ENCODE measurements around the gene NSL1.
A peak's percentile ranks its signal among the peaks of the same experiment; 100 is the strongest.
"Not testable (repeated sequence)": the region's sequence is repeated elsewhere in the genome, so short reads cannot be mapped to it uniquely, and the experiment has no call there.

Gene NSL1, protein sequence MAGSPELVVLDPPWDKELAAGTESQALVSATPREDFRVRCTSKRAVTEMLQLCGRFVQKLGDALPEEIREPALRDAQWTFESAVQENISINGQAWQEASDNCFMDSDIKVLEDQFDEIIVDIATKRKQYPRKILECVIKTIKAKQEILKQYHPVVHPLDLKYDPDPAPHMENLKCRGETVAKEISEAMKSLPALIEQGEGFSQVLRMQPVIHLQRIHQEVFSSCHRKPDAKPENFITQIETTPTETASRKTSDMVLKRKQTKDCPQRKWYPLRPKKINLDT

DNA sequence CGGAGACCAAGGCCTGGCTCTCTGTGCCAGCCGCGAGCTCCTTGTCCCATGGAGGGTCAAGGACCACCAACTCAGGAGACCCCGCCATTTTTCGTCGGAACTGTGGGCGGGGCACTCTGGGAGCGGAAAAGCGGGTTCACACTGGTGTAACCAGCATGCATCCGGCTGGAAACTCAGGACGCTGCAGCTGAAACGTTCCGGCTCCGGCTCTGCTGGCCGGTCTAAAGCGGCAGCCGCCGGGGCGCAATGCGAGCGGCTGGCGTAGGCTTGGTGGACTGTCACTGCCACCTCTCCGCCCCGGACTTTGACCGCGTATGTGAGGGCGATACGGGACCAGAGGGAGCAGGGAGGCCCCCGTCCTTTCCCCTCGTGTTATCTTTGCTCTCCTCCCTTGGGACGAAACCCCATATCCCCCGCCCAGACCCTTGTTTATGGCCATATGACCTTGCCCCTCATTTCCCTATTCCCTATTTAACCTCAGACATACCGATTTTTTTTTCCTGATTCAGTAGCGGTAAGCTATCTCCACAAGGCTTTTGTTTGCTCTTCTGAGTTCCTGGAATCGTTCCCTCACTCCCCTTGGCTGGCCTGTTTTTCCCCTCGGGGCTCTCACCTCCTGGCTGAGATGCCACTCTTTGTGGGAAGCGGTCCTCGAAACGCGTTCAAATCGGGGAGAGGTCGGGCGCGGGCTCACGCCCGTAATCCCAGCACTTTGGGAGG, at the start of gene NSL1, which contains the start of gene TATDN3:
TSS of gene NSL1 (minus strand) at position 102 of the 720 bp plus-strand sequence. CDS start at position 88, 14 bp downstream.
TSS of gene TATDN3 (plus strand) at position 219 of the 720 bp plus-strand sequence. CDS start at position 247, 28 bp downstream.
- peak; percentile 87 for DNase-seq

DNA sequence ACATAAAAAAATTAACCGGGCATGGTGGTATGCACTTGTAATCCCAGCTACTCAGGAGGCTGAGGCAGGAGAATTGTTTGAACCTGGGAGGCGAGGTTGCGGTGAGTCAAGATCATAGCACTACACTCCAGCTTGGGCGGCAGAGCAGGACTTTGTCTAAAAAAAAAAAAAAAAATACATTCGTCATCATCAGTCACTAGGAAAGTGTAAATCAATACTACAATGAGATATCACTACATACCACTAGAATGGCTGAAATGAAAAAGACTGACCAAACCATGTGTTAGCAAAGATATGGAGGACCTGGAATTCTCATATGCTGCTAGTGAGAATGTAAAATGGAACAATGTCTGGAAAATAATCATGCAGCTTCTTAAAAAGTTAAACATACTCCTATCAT, 46.6 kb upstream of the NSL1 start:
- DNase-seq: no peak

DNA sequence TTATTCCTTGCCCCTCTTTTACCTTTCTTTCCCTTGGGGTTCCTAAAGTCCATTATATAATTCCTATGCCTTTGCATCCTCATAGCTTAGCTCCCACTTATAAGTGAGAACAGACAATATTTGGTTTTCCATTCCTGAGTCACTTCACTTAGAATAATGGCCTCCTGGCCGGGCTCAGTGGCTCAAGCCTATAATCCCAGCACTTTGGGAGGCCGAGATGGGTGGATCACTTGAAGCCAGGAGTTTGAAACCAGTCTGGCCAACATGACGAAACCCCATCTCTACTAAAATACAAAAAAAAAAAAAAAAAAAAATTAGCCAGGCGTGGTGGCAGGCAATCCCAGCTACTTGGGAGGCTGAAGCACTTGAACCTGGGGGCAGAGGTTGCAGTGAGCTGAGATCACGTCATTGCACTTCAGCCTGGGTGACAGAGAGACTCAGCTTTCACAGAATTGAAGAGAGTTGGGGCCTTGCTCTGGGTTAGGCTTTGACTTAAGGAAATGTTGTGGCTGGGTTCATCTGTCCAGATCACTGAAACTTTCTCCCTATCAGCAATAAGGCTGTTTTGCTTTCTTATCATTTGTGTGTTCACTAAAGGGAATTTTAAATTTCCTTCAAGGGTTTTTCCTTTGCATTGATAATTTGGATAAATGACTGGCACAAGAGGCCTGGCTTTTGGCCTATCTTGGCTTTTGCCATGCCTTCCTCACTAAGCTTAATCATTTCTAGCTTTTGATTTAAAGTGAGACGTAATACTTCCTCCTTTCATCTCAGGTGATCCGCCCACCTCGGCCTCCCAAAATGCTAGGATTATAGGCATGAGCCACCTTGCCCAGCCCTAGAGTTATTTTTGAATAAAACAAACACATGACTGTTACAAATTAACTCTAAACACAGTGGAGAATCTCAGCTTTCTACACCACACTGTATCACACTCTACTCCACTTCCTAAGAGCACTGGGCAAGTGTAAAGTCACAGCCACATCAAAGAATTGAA, 41.9 kb upstream of the NSL1 start:
- not testable (repeated sequence) for DNase-seq

DNA sequence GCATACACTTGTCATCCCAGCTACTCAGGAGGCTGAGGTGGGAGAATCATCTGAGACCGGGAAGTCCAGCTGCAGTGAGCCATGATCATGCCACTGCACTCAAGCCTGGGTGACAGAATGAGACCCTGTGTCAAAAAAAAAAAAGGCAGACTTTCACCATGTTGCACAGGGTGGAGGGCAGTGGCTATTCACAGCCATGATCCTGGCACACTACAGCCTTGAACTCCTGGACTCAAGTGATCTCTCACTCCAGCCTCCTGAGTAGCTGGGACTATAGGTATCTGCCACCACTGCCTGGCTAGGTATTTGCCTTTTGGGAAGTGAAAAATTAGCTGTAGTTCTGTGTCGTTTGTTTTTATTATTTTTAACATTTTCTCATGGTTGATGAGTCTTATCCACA, 36.8 kb upstream of the NSL1 start:
- no peak for DNase-seq

DNA sequence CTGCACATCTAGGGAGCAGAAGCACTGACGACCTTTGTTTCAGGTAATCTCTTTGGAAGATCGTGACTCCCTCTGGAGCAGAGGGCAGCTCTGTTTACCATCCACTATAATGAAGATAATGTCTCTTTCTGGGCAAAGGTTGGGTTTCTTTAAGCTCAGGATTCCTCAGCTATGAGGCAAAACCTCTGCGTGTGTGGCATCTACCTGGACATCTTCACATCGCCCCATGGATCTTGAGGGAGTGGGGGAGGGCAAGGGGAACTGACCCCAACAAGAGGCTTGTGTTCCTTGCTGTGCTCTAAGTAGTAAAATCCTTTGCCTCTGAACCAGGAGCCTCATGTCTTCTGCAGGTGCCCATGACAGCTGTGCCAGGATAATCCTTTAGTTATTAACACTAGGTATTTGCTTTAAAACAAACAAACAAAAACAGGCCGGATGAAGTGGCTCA, 36.3 kb upstream of the NSL1 start:
- DNase-seq: no peak

DNA sequence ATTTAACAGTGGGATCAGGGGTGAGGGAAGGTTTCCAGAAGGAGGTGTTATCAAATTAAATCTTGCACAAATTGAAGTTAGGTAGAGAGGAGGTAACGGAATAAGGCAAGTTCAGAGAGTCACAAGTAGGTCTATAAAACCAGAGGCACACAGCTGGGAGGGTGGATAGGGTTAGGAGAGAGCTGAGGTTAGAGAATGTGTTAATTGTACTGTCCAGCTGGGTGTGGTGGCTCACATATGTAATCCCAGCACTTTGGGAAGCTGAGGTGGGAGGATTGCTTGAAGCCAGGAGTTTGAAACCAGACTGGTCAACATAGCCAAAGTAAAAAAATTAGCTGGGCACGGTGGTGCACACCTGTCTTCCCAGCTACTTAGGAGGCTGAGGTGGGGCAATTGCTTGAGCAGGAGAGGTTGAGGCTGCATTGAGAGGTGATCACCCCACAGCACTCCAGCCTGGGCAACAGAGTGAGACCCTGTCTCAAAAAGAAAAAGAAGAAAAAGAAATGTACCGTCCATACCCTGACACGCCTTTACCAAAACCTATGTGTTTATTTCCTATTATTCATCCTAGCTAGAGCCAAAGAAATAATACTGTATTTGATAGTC, 35.7 kb upstream of the NSL1 start:
- no peak for DNase-seq

DNA sequence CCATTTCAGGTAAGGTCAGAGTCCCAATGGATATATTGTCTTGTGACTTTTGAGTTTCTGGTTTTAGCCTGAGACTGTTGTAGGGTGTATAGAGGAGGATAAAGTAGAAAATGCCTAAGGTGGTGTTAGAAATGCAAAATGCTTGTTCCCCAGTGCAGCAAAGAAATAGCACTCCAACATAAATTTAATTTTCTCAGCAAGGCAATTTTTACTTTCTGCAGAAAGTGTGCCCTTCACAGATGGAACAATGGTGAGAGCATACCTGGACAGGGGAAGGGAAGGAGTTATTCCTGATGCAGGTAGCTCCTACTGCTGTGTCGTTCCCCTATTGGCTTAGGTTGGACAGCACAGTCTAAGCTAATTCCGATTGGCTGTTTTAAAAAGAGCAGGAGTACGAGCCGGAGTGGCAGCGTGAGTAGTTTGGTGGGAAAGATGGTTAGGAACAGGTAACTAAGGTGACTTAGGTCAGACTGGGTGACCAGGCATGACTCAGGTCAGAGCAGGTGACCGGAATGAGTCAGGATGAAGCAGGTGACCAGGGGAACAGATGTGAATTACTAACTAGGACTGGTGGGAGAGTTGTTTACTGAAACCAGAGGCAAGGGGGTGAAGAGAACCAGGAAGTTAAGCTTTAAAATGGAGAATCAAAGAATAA, 34.3 kb upstream of the NSL1 start:
- DNase-seq: no peak

DNA sequence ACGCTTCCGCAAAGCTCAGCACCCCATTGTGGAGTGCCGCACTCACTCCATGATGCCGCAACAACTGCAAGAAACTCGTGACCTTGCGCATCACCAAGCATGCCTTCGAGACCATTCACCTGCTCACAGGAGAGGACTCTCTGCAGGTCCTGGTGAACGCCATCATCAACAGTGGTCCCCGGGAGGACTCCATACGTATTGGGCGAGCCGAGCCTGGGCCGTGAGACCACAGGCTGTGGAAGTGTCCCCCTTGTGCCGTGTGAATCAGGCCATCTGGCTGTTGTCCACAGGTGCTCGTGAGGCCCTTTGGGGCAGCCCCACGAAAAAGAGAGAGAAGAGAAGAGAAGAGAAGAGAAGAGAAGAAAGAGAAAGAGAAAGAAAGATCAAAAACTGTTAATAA, 32.6 kb upstream of the NSL1 start:
- no peak for DNase-seq

DNA sequence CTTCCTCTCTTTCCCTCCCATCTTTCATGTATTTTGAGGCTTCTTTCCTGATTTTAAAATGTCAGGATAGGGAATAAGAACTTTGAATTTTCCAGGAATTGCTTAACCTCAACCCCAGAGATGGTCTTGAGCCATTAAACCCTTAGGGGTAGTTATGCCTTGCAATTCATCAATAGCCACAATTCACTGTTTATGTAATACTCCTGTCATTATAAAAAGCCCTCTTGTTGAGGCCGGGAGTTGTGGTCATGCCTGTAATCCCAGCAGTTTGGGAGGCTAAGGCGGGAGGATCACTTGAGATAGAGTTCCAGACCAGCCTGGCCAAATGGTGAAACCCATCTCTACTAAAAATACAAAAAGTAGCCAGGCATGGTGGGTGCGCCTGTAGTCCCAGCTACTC, 31.4 kb upstream of the NSL1 start:
- DNase-seq: no peak

DNA sequence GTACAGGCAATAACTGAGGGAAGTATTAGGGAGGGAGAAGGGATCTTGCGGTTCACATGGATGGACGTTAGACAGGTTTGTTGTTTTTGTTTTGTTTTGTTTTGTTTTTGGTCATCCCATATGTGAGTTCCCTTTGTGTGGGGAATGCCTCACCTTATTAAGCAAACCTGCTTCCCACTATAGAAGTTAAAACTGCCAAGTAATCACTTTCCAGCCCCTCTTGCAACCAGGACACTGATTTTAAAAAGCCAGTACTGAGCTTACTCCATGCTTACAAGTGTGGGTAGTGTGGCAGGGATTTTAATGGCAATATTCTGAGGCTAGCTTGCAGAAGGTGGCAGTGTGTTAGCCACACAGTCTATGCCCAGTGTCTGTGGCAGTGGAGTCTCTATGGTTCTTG, 29.4 kb upstream of the NSL1 start:
- no peak for DNase-seq

DNA sequence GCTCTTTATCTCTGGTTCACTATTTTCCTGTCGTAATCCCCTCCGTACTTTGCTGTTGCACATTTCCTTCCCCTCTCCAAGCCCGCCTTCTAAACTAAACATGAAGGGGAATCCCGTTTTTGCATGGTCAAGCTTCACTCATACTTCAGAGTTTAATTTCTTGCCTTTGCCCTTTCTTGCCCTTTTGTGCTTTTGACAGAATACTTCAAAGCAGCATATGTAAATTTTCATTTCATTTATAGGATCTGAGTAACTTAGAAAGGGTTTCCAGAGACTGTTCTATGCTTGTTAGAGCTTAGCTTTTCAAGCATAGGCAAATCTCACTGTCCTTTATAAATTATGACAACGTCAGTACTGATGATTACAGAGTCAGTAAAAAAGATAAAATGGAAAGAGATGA, 28.1 kb upstream of the NSL1 start:
- no peak for DNase-seq

DNA sequence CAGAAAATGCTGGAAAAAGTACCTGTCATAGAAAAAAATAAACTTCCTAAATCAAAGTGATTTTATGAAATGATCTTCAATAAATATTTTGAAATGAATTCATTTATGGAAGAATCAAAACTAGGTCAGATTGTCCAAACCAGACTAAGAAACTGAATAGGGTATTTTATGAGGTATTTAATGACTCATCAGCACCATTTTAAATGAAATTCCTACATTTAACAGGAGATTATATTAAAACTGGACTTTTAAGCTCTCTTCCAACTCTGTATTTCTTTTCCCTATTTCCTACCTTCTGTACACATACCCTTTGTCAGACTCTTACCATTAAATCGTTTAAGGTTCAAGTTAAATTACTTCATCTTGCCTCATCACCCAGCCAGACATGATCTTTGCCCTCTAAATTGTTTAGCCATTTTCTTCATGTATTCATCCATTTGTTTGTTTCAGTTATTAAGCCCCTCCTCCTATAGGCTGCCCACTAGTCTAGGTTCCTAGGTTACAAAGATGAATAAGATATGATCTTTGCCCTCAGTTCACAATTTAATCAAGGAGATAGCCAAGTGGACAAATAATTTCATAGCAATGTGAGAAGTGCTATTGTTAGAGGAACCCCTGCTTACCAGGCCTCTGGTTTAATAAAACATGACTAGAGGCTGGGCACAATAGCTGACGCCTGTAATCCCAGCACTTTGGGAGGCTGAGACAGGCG, 25.1 kb upstream of the NSL1 start:
- DNase-seq: no peak

DNA sequence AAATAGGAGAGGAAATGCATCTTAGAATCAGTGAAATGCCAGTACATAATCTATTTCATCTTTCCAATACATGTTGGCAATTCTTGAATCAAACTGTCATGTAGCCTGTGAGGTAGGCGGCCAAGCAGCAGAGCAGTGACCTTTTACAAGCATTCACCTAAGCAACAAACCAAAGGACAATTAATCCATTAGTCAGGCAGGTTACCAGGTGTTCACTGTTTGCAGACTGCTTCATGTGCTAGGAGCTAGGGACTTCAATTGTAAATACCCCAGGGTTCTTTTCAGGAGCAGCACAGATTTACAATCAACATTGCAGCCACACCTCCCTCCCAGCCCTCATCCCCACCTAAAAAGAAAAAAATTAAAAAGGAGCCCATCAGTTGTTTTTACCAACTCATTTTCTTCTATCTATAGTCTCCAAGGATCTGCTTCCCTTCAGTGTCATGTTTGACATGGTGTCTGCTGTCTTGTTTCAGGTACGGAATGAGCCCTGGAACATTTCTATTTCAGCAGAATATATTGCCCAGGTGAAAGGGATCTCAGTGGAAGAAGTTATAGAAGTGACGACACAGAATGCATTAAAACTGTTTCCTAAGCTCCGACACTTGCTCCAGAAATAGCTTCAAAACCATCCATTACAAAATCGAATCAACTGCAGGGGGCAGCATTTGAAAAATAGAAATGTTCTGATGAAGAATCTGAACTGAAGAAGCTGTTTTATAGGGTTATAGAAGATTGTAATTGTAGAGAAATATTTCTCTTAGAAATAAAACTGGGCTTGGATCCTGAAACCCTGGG, 23.2 kb upstream of the NSL1 start:
- DNase-seq: no peak

DNA sequence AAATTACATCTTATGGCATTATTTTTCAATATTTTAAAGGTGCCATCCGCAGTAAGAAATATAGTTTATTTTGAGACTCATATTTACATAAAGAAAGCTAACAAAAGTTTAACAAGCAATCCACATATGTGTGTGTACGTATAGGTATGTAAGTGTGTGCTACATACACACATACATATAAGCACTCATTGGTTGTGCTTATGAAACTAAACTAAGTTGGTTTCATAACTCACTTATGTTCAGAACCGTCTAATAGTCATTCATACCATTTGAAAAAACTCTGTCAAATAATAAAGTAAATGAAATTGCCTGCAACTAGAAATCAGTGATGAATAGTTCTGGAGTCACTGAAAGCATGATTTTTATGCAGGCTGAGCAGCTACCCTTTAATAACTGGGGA, 14.2 kb upstream of the NSL1 start:
- DNase-seq: no peak

DNA sequence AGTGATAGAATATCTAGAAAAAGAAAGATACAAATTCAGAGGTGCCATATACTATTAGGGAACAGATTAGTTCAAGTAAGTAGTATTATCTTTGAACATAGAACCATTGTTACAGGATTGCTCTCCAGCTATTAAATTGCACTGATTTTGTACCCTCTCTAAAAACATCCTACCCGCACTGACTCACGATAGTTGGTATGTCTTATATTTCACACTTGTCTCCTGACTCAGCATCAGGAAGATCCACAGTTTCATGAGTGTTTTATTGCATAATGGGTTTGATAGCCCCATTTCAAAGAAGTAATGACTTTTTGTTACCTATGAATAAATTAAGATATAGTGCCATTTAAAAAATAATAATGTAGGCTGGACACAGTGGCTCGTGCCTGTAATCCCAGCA, 6.1 kb upstream of the NSL1 start:
- DNase-seq: no peak

DNA sequence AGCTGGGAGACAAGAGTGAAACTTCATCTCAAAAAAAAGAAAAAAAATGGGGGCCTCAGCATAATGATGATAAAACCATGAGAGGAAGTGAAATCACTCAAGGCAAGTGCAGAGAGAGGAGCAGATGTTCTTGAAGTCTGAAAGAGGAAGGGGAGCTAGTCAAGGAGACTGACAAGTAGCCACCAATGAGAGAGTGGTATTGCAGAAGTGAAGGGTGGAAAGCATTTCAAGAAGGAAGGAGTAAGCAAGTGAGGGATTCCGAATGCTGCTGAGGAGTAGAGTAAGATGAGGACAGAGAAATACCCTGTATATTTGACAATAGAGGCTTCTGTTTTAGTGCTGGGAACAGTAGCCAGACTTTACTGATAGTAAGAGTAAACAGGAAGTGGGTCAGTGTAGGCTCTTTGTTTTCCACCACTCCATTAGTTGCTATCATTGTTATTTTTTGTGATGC, 3.0 kb upstream of the NSL1 start:
- DNase-seq: peak; percentile 22

DNA sequence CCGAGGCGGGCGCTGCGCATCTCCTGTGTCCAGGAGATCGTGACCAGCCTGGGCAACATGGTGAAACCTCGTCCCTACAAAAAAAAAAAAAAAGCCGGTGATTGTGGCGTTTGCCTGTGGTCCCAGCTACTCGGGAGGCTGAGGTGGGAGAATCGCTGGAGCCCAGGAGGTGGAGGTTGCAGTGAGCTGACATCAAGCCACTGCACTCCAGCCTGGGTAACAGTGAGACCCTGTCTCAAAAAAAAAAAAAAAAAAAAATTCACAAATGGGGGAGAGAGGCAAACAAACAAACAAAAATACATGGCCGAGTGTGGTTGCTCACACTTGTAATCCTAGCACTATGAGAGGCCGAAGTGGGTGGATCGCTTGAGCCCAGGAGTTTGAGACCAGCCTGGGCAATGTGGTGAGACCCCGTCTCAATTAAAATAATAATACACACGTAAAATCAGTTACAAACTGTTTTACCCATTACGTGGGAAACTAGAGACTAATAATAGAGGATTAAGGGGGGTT, 875 bp upstream of the NSL1 start:
- no peak for DNase-seq

DNA sequence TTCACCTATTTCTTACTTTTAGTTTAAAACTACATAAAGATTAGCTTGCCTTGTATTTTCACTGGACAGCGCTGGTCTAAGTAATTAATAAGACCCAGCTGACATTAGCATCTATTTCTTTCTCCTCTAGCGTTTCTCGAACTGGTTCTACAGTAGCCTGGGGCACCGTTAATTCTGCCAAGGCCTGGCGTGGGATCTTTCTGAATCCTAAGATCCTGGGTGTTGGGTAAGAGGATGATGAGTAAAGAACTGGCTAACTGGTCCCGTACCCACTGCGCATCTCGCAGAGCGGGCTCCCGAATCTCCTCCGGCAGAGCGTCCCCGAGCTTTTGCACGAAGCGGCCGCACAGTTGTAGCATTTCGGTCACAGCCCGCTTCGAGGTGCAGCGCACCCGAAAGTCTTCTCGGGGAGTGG, 309 bp downstream of the NSL1 start:
- DNase-seq: no peak

DNA sequence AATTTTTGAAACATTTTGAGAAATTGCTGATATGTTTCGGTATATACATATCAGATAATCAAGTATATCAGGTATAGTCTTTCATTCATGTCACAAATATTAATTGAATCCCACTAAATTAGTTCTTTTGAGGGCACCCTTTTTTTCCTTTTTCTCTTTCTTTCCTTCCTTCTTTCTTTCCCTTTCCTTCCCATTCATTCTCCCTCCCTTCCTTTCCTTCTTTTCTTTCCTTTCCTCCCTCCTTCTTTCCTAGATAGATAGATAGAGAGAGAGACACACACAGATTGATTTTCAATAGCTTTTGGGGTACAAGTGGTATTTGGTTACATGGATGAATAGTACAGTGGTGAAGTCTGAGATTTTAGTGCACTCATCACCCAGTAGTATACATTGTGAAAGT, 5.7 kb downstream of the NSL1 start:
- DNase-seq: no peak

DNA sequence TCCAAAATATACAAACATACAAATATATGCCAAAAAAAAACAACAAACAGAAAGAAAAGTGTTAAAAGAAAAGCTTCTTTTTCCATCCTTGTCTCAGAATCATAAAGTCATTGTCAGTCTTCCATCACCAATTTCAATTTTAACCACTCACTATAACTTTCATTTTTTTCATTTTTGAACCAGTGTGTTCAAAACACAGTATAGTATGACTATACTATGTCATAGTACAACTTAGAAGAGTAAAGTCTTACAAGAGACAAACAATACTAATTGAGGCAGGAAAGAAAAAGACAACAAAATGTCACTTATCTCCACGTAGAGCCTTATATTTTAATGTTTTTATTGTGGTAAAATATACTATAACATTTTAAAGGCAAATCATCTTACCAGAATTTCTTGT, 7.6 kb downstream of the NSL1 start:
- no peak for DNase-seq

All from CD4-positive, alpha-beta T cell treated with Interferon gamma for 1 hour (primary cell).